HL-60 (cell line): ENCODE results near the gene PLSCR3.
"Not testable (repeated sequence)": the region's sequence is repeated elsewhere in the genome, so short reads cannot be mapped to it uniquely, and the experiment has no call there.

Source experiments
- DNase-seq, 2 experiments: peaks; one replicate each; pipeline ENCODE4 v3.0.0-alpha.2; 2010 to 2020; ENCODE audit warnings: low read depth in 1 of 2, low spot score in 1 of 2
- H3K27ac ChIP-seq: fragments of 250-450 bp; sonication (Bioruptor Pico); replicated peaks from 2 replicates; pipeline ENCODE4 v1.5.1; 2020; ENCODE audit warnings: mild to moderate bottlenecking, moderate library complexity
- H3K27me3 ChIP-seq: fragments of 250-450 bp; sonication (Bioruptor Pico); 2 replicates; pipeline ENCODE4 v1.5.1; 2021; ENCODE audit warnings: mild to moderate bottlenecking, moderate library complexity; ENCODE audit not compliant: insufficient read depth, poor library complexity, severe bottlenecking
- H3K4me3 ChIP-seq: replicated peaks from 2 replicates; pipeline ENCODE4 v1.5.1; 2011; ENCODE audit warnings: mild to moderate bottlenecking, control low read depth, low read length; ENCODE audit not compliant: insufficient read depth
- CTCF ChIP-seq: IDR thresholded peaks from one replicate; pipeline ENCODE4 v1.5.1; 2011; ENCODE audit warnings: low read length, control low read depth, inconsistent platforms; ENCODE audit not compliant: insufficient read depth
- GABPA ChIP-seq: IDR thresholded peaks from 2 replicates; pipeline ENCODE4 v1.6.1; 2012; ENCODE audit warnings: low read depth
- POLR2AphosphoS5 ChIP-seq: IDR thresholded peaks from 2 replicates; pipeline ENCODE4 v1.6.1; 2012; ENCODE audit warnings: low read depth
- REST ChIP-seq: IDR thresholded peaks from 2 replicates; pipeline ENCODE4 v1.6.1; 2012; ENCODE audit warnings: low read depth; ENCODE audit not compliant: insufficient replicate concordance
- SPI1 ChIP-seq: IDR thresholded peaks from 2 replicates; pipeline ENCODE4 v1.6.1; 2012; ENCODE audit warnings: low read depth, mild to moderate bottlenecking, borderline replicate concordance

Gene PLSCR3

GRCh38 chr17:7369825-7370224 lies 24.5 kb downstream of the PLSCR3 start:
- Histone ChIP-seq H3K4me3 (no peak overlapping the region), H3K27me3 (no peaks in the 10 kb centered on the region), H3K27ac (no peak overlapping the region)
- no peak for TF ChIP-seq SPI1
- no peak for TF ChIP-seq CTCF
- TF ChIP-seq POLR2AphosphoS5, result no peak
- TF ChIP-seq REST, result no peak
- no peak for TF ChIP-seq GABPA
- DNase-seq, result no peak

DNA sequence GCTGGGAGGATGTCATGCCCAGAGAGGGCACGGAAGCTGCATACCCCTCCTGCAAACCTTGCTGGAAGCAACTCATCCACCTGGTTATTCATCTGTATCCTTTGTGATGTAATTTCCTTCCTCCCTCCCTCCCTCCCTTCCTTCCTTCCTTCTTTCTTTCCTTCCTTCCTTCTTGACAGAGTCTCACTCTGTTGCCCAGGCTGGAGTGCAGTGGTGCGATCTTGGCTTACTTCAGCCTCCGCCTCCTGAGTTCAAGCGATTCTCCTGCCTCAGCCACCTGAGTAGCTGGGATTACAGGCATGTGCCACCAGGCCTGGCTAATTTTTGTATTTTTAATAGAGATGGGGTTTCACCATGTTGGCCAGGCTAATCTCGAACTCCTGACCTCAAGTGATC lies 25.7 kb downstream of the PLSCR3 start:
- not testable (repeated sequence) for H3K4me3 ChIP-seq, H3K27ac ChIP-seq, DNase-seq, H3K27me3 ChIP-seq

- H3K4me3 ChIP-seq, result no peak overlapping the region
- no peak for TF ChIP-seq REST
- no peak for TF ChIP-seq GABPA
- TF ChIP-seq SPI1, result no peak
- no peak for TF ChIP-seq POLR2AphosphoS5
- no peak for TF ChIP-seq CTCF
- no peak for DNase-seq
- no peaks in the 10 kb centered on the region for H3K27me3 ChIP-seq
- no peak overlapping the region for H3K27ac ChIP-seq
Observed at GRCh38 chr17:7367918-7368598, 26.3 kb downstream of the PLSCR3 start.

GRCh38 chr17:7367083-7367482 lies 27.2 kb downstream of the PLSCR3 start:
- no peaks in the 10 kb centered on the region for H3K27me3 ChIP-seq
- DNase-seq, result no peak
- no peak overlapping the region for H3K4me3 ChIP-seq
- no peak for TF ChIP-seq SPI1
- no peak for TF ChIP-seq POLR2AphosphoS5
- no peak for TF ChIP-seq REST
- TF ChIP-seq CTCF, result no peak
- TF ChIP-seq GABPA, result no peak
- H3K27ac ChIP-seq, result no peak overlapping the region

DNA sequence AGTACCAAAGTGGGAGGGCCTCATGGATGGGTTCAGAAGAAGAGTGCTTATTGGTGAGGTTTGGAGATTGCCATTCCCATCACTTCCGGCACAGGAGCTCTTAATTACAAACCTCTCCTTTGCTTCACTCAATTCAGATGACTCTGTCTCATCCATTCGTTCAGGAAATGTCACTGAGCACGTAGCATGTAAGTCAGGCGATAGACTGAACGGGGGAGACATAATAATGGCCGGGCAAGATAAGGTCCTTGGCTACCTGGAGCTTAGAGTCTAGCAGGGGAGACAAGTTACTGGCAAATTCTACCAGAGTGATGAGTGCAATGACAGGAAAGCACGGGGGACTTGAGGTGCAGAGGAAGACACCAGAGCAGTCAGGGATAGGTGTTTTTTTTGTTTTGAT lies 28.4 kb downstream of the PLSCR3 start:
- H3K4me3 ChIP-seq, DNase-seq, H3K27me3 ChIP-seq, H3K27ac ChIP-seq: not testable (repeated sequence)
